GM23338 (cell line): ENCODE results near the gene STX17.

Experiments
- EZH2 ChIP-seq: fragments of 200-600 bp; sonication (generic); IDR thresholded peaks from one replicate; pipeline ENCODE4 v1.8.0; 2017; ENCODE audit warnings: antibody characterized with exemption, mild to moderate bottlenecking, low read depth; ENCODE audit not compliant: unreplicated experiment
- EZH2phosphoT487 ChIP-seq: fragments of 200-600 bp; sonication (generic); IDR thresholded peaks from one replicate; pipeline ENCODE4 v1.8.1; 2018; ENCODE audit warnings: antibody characterized with exemption; ENCODE audit not compliant: unreplicated experiment
- JUNB ChIP-seq: IDR thresholded peaks from one replicate; pipeline ENCODE4 v1.6.1; 2016; ENCODE audit warnings: antibody characterized with exemption; ENCODE audit not compliant: unreplicated experiment
- NANOG ChIP-seq: IDR thresholded peaks from 2 replicates; pipeline ENCODE4 v1.6.1; 2016; ENCODE audit warnings: antibody characterized with exemption, borderline replicate concordance
- POLR2AphosphoS5 ChIP-seq: IDR thresholded peaks from 2 replicates; pipeline ENCODE4 v1.6.1; 2016; ENCODE audit warnings: antibody characterized with exemption, low read depth
- ZNF114 ChIP-seq: fragments of 250-450 bp; sonication (Bioruptor Pico); IDR thresholded peaks from 2 replicates; pipeline ENCODE4 v1.5.0; 2020; ENCODE audit warnings: mild to moderate bottlenecking, moderate library complexity
- TF ChIP-seq, protein P1 (sequence below), 2 experiments: fragments of 200-600 bp in 1 of 2; sonication (generic) in 1 of 2; conservative IDR thresholded peaks; 2 replicates each; pipeline versions ENCODE4 v1.5.1 to v1.6.1; 2016 to 2017; ENCODE audit warnings: antibody characterized with exemption in 2 of 2, low read depth in 2 of 2, mild to moderate bottlenecking in 2 of 2, moderate library complexity in 1 of 2
- TF ChIP-seq, protein P2 (sequence below): IDR thresholded peaks from one replicate; pipeline ENCODE4 v1.6.1; 2018; ENCODE audit warnings: antibody characterized with exemption; ENCODE audit not compliant: unreplicated experiment
- TF ChIP-seq, protein P3 (sequence below): fragments of 250-450 bp; sonication (Bioruptor Pico); IDR thresholded peaks from 2 replicates; pipeline ENCODE4 v1.5.0; 2020; ENCODE audit warnings: mild to moderate bottlenecking, moderate library complexity
- TF ChIP-seq, protein P4 (sequence below): IDR thresholded peaks from 2 replicates; pipeline ENCODE4 v1.6.1; 2016; ENCODE audit warnings: antibody characterized with exemption

DNA sequence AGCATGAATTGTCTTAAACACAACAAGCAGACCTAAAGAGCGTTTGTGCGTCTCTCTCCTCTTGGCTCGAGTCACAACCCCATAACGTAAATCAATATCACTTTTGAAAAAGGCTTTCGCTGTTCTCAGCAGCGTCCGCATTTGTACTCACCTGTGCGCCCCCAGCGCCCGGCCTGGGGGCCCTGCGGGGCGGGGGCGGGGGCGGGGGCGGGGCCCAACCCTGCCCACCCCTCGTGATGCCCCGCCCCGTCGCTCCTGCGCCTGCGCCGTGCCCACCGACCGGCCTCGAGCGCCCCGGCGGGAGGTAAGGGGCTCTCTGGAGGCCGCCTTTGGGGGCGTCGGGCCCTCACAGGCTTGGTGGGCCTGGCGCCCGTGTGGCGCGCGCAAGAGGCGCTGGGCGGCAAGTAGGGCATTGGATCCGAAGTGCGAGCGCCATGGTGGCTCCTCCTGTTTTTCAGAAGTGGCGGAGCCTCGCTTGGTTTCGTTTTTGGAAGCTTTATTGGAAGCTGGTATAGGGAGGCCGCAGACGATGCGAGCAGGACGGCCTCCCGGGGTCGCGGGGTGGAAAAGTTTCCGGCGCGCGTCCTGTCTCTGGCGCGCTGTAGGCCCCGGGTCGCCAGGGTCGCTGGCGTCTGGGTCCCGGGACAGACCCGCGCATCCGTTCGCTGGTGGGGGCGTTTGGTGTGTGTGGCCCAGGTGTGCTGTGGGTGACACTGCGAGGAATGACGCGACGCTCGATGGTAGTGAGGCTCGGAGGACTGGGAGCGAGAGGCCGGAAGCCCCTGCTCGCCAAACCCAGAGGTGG lies at the start of gene STX17:
- TF ChIP-seq, protein P1, sequence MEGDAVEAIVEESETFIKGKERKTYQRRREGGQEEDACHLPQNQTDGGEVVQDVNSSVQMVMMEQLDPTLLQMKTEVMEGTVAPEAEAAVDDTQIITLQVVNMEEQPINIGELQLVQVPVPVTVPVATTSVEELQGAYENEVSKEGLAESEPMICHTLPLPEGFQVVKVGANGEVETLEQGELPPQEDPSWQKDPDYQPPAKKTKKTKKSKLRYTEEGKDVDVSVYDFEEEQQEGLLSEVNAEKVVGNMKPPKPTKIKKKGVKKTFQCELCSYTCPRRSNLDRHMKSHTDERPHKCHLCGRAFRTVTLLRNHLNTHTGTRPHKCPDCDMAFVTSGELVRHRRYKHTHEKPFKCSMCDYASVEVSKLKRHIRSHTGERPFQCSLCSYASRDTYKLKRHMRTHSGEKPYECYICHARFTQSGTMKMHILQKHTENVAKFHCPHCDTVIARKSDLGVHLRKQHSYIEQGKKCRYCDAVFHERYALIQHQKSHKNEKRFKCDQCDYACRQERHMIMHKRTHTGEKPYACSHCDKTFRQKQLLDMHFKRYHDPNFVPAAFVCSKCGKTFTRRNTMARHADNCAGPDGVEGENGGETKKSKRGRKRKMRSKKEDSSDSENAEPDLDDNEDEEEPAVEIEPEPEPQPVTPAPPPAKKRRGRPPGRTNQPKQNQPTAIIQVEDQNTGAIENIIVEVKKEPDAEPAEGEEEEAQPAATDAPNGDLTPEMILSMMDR (conservative IDR thresholded peaks at IDR 0.05; ENCODE audit: low read depth in 2 of 2): no peak
- TF ChIP-seq EZH2phosphoT487 (no peak), EZH2 (no peak), JUNB (no peak), POLR2AphosphoS5 (peak; percentile 91), NANOG (no peak), ZNF114 (CRISPR knock-in tag) (no peak)
- TF ChIP-seq, protein P2, sequence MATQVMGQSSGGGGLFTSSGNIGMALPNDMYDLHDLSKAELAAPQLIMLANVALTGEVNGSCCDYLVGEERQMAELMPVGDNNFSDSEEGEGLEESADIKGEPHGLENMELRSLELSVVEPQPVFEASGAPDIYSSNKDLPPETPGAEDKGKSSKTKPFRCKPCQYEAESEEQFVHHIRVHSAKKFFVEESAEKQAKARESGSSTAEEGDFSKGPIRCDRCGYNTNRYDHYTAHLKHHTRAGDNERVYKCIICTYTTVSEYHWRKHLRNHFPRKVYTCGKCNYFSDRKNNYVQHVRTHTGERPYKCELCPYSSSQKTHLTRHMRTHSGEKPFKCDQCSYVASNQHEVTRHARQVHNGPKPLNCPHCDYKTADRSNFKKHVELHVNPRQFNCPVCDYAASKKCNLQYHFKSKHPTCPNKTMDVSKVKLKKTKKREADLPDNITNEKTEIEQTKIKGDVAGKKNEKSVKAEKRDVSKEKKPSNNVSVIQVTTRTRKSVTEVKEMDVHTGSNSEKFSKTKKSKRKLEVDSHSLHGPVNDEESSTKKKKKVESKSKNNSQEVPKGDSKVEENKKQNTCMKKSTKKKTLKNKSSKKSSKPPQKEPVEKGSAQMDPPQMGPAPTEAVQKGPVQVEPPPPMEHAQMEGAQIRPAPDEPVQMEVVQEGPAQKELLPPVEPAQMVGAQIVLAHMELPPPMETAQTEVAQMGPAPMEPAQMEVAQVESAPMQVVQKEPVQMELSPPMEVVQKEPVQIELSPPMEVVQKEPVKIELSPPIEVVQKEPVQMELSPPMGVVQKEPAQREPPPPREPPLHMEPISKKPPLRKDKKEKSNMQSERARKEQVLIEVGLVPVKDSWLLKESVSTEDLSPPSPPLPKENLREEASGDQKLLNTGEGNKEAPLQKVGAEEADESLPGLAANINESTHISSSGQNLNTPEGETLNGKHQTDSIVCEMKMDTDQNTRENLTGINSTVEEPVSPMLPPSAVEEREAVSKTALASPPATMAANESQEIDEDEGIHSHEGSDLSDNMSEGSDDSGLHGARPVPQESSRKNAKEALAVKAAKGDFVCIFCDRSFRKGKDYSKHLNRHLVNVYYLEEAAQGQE: no peak
- TF ChIP-seq, protein P3, sequence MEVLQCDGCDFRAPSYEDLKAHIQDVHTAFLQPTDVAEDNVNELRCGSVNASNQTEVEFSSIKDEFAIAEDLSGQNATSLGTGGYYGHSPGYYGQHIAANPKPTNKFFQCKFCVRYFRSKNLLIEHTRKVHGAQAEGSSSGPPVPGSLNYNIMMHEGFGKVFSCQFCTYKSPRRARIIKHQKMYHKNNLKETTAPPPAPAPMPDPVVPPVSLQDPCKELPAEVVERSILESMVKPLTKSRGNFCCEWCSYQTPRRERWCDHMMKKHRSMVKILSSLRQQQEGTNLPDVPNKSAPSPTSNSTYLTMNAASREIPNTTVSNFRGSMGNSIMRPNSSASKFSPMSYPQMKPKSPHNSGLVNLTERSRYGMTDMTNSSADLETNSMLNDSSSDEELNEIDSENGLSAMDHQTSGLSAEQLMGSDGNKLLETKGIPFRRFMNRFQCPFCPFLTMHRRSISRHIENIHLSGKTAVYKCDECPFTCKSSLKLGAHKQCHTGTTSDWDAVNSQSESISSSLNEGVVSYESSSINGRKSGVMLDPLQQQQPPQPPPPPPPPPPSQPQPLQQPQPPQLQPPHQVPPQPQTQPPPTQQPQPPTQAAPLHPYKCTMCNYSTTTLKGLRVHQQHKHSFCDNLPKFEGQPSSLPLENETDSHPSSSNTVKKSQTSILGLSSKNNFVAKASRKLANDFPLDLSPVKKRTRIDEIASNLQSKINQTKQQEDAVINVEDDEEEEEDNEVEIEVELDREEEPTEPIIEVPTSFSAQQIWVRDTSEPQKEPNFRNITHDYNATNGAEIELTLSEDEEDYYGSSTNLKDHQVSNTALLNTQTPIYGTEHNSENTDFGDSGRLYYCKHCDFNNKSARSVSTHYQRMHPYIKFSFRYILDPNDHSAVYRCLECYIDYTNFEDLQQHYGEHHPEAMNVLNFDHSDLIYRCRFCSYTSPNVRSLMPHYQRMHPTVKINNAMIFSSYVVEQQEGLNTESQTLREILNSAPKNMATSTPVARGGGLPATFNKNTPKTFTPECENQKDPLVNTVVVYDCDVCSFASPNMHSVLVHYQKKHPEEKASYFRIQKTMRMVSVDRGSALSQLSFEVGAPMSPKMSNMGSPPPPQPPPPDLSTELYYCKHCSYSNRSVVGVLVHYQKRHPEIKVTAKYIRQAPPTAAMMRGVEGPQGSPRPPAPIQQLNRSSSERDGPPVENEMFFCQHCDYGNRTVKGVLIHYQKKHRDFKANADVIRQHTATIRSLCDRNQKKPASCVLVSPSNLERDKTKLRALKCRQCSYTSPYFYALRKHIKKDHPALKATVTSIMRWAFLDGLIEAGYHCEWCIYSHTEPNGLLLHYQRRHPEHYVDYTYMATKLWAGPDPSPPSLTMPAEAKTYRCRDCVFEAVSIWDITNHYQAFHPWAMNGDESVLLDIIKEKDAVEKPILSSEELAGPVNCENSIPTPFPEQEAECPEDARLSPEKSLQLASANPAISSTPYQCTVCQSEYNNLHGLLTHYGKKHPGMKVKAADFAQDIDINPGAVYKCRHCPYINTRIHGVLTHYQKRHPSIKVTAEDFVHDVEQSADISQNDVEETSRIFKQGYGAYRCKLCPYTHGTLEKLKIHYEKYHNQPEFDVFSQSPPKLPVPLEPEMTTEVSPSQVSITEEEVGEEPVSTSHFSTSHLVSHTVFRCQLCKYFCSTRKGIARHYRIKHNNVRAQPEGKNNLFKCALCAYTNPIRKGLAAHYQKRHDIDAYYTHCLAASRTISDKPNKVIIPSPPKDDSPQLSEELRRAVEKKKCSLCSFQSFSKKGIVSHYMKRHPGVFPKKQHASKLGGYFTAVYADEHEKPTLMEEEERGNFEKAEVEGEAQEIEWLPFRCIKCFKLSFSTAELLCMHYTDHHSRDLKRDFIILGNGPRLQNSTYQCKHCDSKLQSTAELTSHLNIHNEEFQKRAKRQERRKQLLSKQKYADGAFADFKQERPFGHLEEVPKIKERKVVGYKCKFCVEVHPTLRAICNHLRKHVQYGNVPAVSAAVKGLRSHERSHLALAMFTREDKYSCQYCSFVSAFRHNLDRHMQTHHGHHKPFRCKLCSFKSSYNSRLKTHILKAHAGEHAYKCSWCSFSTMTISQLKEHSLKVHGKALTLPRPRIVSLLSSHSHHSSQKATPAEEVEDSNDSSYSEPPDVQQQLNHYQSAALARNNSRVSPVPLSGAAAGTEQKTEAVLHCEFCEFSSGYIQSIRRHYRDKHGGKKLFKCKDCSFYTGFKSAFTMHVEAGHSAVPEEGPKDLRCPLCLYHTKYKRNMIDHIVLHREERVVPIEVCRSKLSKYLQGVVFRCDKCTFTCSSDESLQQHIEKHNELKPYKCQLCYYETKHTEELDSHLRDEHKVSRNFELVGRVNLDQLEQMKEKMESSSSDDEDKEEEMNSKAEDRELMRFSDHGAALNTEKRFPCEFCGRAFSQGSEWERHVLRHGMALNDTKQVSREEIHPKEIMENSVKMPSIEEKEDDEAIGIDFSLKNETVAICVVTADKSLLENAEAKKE (CRISPR knock-in tag): no peak
- TF ChIP-seq, protein P4, sequence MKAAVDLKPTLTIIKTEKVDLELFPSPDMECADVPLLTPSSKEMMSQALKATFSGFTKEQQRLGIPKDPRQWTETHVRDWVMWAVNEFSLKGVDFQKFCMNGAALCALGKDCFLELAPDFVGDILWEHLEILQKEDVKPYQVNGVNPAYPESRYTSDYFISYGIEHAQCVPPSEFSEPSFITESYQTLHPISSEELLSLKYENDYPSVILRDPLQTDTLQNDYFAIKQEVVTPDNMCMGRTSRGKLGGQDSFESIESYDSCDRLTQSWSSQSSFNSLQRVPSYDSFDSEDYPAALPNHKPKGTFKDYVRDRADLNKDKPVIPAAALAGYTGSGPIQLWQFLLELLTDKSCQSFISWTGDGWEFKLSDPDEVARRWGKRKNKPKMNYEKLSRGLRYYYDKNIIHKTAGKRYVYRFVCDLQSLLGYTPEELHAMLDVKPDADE: no peak
